GM21786 (cell line): Measurements from ENCODE around the gene ZDHHC23.
A peak's percentile ranks its signal among the peaks of the same experiment; 100 is the strongest.

Source experiments
- ATAC-seq: cut with Tn5 transposase; IDR thresholded peaks from one replicate; pipeline ENCODE4 v1.9.1; 2021; ENCODE audit not compliant: unreplicated experiment

Gene ZDHHC23

GRCh38 chr3:113947372-113948014 is at the start of gene ZDHHC23:
Gene ZDHHC23, plus strand, starts transcription at chr3:113948013. Its CDS starts 790 bp downstream, at chr3:113948803.
- peak; percentile 72 for ATAC-seq

- no peak for ATAC-seq
These were observed 48.9 kb upstream of the ZDHHC23 start for GRCh38 chr3:113898892-113899291.

GRCh38 chr3:113906568-113907140 is 41.2 kb upstream of the ZDHHC23 start:
- no peak for ATAC-seq

GRCh38 chr3:113908133-113908532 is 39.7 kb upstream of the ZDHHC23 start:
- ATAC-seq = no peak

- no peak for ATAC-seq
These were observed 36.8 kb upstream of the ZDHHC23 start for GRCh38 chr3:113910966-113911365.

- peak; percentile 98 for ATAC-seq
These were observed 35.1 kb upstream of the ZDHHC23 start for GRCh38 chr3:113912552-113913236.

GRCh38 chr3:113914646-113915045 is 33.2 kb upstream of the ZDHHC23 start:
- no peak for ATAC-seq

- no peak for ATAC-seq
These were observed 20.3 kb upstream of the ZDHHC23 start for GRCh38 chr3:113927556-113927955.

- no peak for ATAC-seq
These were observed 982 bp upstream of the ZDHHC23 start for GRCh38 chr3:113946831-113947230.

GRCh38 chr3:113948015-113948917 is 453 bp downstream of the ZDHHC23 start:
- ATAC-seq = peak; percentile 40

GRCh38 chr3:113952921-113953320 is 5.1 kb downstream of the ZDHHC23 start:
- no peak for ATAC-seq

GRCh38 chr3:113953677-113954076 is 5.9 kb downstream of the ZDHHC23 start:
- ATAC-seq = no peak

- no peak for ATAC-seq
These were observed 6.4 kb downstream of the ZDHHC23 start for GRCh38 chr3:113954091-113954685.

- no peak for ATAC-seq
These were observed 16.1 kb downstream of the ZDHHC23 start for GRCh38 chr3:113963879-113964278.

- no peak for ATAC-seq
These were observed 18.4 kb downstream of the ZDHHC23 start for GRCh38 chr3:113966172-113966571.

GRCh38 chr3:113968986-113969385 is 21.2 kb downstream of the ZDHHC23 start:
- no peak for ATAC-seq

- ATAC-seq = no peak
These were observed 30.0 kb downstream of the ZDHHC23 start for GRCh38 chr3:113977822-113978221.

GRCh38 chr3:113979916-113980315 is 32.1 kb downstream of the ZDHHC23 start:
- ATAC-seq = no peak

GRCh38 chr3:113981803-113982202 is 34.0 kb downstream of the ZDHHC23 start:
- no peak for ATAC-seq

GRCh38 chr3:113983544-113983943 is 35.7 kb downstream of the ZDHHC23 start:
- no peak for ATAC-seq

GRCh38 chr3:113985541-113985940 is 37.7 kb downstream of the ZDHHC23 start:
- peak; percentile 69 for ATAC-seq
